Dermis blood vessel endothelial cell (primary cell): ENCODE data around the gene RBMS3. TPM values are rescaled to one million over a fixed set of nuclear protein-coding genes. Genes with fewer than 3 reads are reported as not detected.
"Not testable (repeated sequence)": the region's sequence is repeated elsewhere in the genome, so short reads cannot be mapped to it uniquely, and the experiment has no call there.

Experiments used
- DNase-seq: peaks from one replicate; pipeline ENCODE4 v3.0.0; 2010
- total RNA-seq: library from RNA; depleted of rRNA; stranded (reverse); fragments of >200 nt; gene quantifications from 2 replicates; pipeline ENCODE4 v1.2.3, GENCODE V29; 2014

RBMS3 gene
- total RNA-seq, 1 donor from 2014 or later, result 37.6 TPM

GRCh38 chr3:29392625-29393388 is 111.9 kb downstream of the RBMS3 start:
- no peak for DNase-seq

GRCh38 chr3:29393946-29394345 is 113.1 kb downstream of the RBMS3 start:
- not testable (repeated sequence) for DNase-seq

GRCh38 chr3:29397406-29397805 is 116.5 kb downstream of the RBMS3 start:
- DNase-seq, result no peak

GRCh38 chr3:29398787-29399186 is 117.9 kb downstream of the RBMS3 start:
- DNase-seq, result no peak

GRCh38 chr3:29406291-29406832 is 125.5 kb downstream of the RBMS3 start:
- no peak for DNase-seq

GRCh38 chr3:29408676-29409075 is 127.8 kb downstream of the RBMS3 start:
- DNase-seq, result no peak

- DNase-seq, result no peak
Observed at GRCh38 chr3:29409409-29409808, 128.5 kb downstream of the RBMS3 start.

GRCh38 chr3:29410220-29410619 is 129.3 kb downstream of the RBMS3 start:
- no peak for DNase-seq

GRCh38 chr3:29410660-29411405 is 130.0 kb downstream of the RBMS3 start:
- no peak for DNase-seq

- DNase-seq, result no peak
Observed at GRCh38 chr3:29412110-29412509, 131.2 kb downstream of the RBMS3 start.

- DNase-seq, result no peak
Observed at GRCh38 chr3:29414468-29415224, 133.8 kb downstream of the RBMS3 start.

GRCh38 chr3:29415482-29416223 is 134.8 kb downstream of the RBMS3 start:
- peak; percentile 41 for DNase-seq

- DNase-seq, result no peak
Observed at GRCh38 chr3:29416514-29416913, 135.6 kb downstream of the RBMS3 start.

GRCh38 chr3:29420106-29420505 is 139.2 kb downstream of the RBMS3 start:
- DNase-seq, result no peak

- DNase-seq, result no peak
Observed at GRCh38 chr3:29426302-29427226, 145.7 kb downstream of the RBMS3 start.

- no peak for DNase-seq
Observed at GRCh38 chr3:29427266-29428103, 146.6 kb downstream of the RBMS3 start.

GRCh38 chr3:29429055-29429679 is 148.3 kb downstream of the RBMS3 start:
- DNase-seq, result no peak

- no peak for DNase-seq
Observed at GRCh38 chr3:29430558-29430971, 149.7 kb downstream of the RBMS3 start.

- no peak for DNase-seq
Observed at GRCh38 chr3:29436612-29437323, 155.9 kb downstream of the RBMS3 start.
